SK-N-MC (cell line): Measurements from ENCODE around the gene FADS1.

Experiments
- DNase-seq: peaks from one replicate; pipeline ENCODE4 v3.0.0-alpha.2; 2011; ENCODE audit warnings: low read depth, low spot score
- H3K27ac ChIP-seq: fragments of 200-600 bp; sonication (generic); 2 replicates; pipeline ENCODE4 v1.5.1; 2016; ENCODE audit warnings: mixed run types
- H3K36me3 ChIP-seq: fragments of 200-600 bp; sonication (generic); 2 replicates; pipeline ENCODE4 v1.6.1; 2017; ENCODE audit warnings: antibody characterized with exemption, low read length, mixed read lengths; ENCODE audit not compliant: insufficient read depth
- H3K4me3 ChIP-seq: fragments of 200-600 bp; sonication (generic); 2 replicates; pipeline ENCODE4 v1.5.1; 2016
- H3K9ac ChIP-seq: fragments of 200-600 bp; sonication (generic); 2 replicates; pipeline ENCODE4 v1.8.0; 2017; ENCODE audit warnings: mixed run types, mixed read lengths; ENCODE audit not compliant: insufficient read length
- H3K9me3 ChIP-seq: fragments of 200-600 bp; sonication (generic); 2 replicates; pipeline ENCODE4 v1.6.1; 2017; ENCODE audit warnings: low read depth, mild to moderate bottlenecking, antibody characterized with exemption, low read length, moderate library complexity, mixed read lengths
- EZH2 ChIP-seq: fragments of 200-600 bp; sonication (generic); IDR thresholded peaks from one replicate; pipeline ENCODE4 v1.6.1; 2017; ENCODE audit warnings: antibody characterized with exemption
- FOXP2 ChIP-seq: optimal IDR thresholded peaks from 2 replicates; pipeline ENCODE3; 2011; ENCODE audit warnings: mild to moderate bottlenecking, moderate library complexity; ENCODE audit not compliant: insufficient read depth; ENCODE audit errors: extremely low read length, control extremely low read depth
- POLR2AphosphoS5 ChIP-seq: IDR thresholded peaks from 2 replicates; pipeline ENCODE4 v1.6.1; 2012; ENCODE audit warnings: mild to moderate bottlenecking, low read depth, low read length, borderline replicate concordance

The FADS1 gene

GRCh38 chr11:61838501-61838900 lies 21.7 kb upstream of the FADS1 start:
- peaks cover 83% of the 10 kb centered on the region for H3K36me3 ChIP-seq
- H3K9me3 ChIP-seq, result no peaks in the 10 kb centered on the region
- DNase-seq, result no peak
- TF ChIP-seq POLR2AphosphoS5, result no peak; the same call in 1 of the 2 replicates
- no peak for TF ChIP-seq FOXP2
- TF ChIP-seq EZH2, result no peak
- no peak overlapping the region for H3K4me3 ChIP-seq
- H3K27ac ChIP-seq, result no peak overlapping the region
- H3K9ac ChIP-seq, result no peak overlapping the region

GRCh38 chr11:61837411-61838005 lies 20.7 kb upstream of the FADS1 start:
- DNase-seq, result no peak
- H3K36me3 ChIP-seq, result peaks cover 73% of the 10 kb centered on the region

GRCh38 chr11:61836193-61836592 lies 19.4 kb upstream of the FADS1 start:
- no peak for DNase-seq
- Histone ChIP-seq H3K27ac (peak overlapping the region; percentile 99), H3K36me3 (peaks cover 60% of the 10 kb centered on the region), H3K9me3 (no peaks in the 10 kb centered on the region), H3K9ac (no peak overlapping the region), H3K4me3 (no peak overlapping the region)
- no peak for TF ChIP-seq POLR2AphosphoS5
- TF ChIP-seq EZH2, result no peak
- no peak for TF ChIP-seq FOXP2

More at GRCh38 chr11:61837411-61838005, 20.7 kb upstream of the FADS1 start:
- Histone ChIP-seq H3K9ac (no peak overlapping the region), H3K9me3 (no peaks in the 10 kb centered on the region), H3K27ac (peak overlapping the region; percentile 99), H3K4me3 (no peak overlapping the region)
- TF ChIP-seq FOXP2 (no peak), EZH2 (no peak), POLR2AphosphoS5 (peak; percentile 10; the same call in 1 of the 2 replicates)

GRCh38 chr11:61834278-61835048 lies 17.7 kb upstream of the FADS1 start:
- H3K9ac ChIP-seq, result peak overlapping the region; percentile 81
- TF ChIP-seq POLR2AphosphoS5 (peak; percentile 80), FOXP2 (peak; percentile 3), EZH2 (no peak)
- no peaks in the 10 kb centered on the region for H3K9me3 ChIP-seq
- peaks cover 56% of the 10 kb centered on the region for H3K36me3 ChIP-seq
- H3K27ac ChIP-seq, result peak overlapping the region; percentile 99
- peak overlapping the region; percentile 74 for H3K4me3 ChIP-seq
- peak; percentile 86 for DNase-seq

GRCh38 chr11:61833926-61834277 lies 17.1 kb upstream of the FADS1 start:
- peaks cover 52% of the 10 kb centered on the region for H3K36me3 ChIP-seq
- H3K27ac ChIP-seq, result peak overlapping the region; percentile 99
- DNase-seq, result no peak
- H3K4me3 ChIP-seq, result peak overlapping the region; percentile 74
- peak overlapping the region; percentile 55 for H3K9ac ChIP-seq
- H3K9me3 ChIP-seq, result no peaks in the 10 kb centered on the region
- TF ChIP-seq FOXP2 (peak; percentile 7), EZH2 (no peak)

- peak overlapping the region; percentile 21 for H3K9ac ChIP-seq
- peak overlapping the region; percentile 99 for H3K27ac ChIP-seq
- no peaks in the 10 kb centered on the region for H3K9me3 ChIP-seq
- peak overlapping the region; percentile 11; the same call in 1 of the 2 replicates for H3K4me3 ChIP-seq
- DNase-seq, result no peak
- peaks cover 48% of the 10 kb centered on the region for H3K36me3 ChIP-seq
- no peak; the same call in 1 of the 2 replicates for TF ChIP-seq POLR2AphosphoS5
- TF ChIP-seq FOXP2, result no peak
- TF ChIP-seq EZH2, result no peak
These were observed 16.7 kb upstream of the FADS1 start for GRCh38 chr11:61833471-61833870.

- H3K36me3 ChIP-seq, result peaks cover 41% of the 10 kb centered on the region
- no peaks in the 10 kb centered on the region for H3K9me3 ChIP-seq
- 0 out of 2 replicates have a peak overlapping the region, but pooled peaks have one; percentile 4 for H3K4me3 ChIP-seq
- TF ChIP-seq POLR2AphosphoS5, result peak; percentile 12; the same call in 1 of the 2 replicates
- no peak for TF ChIP-seq EZH2
- TF ChIP-seq FOXP2, result no peak
- H3K27ac ChIP-seq, result peak overlapping the region; percentile 99
- DNase-seq, result no peak
- no peak overlapping the region for H3K9ac ChIP-seq
These were observed 16.0 kb upstream of the FADS1 start for GRCh38 chr11:61832754-61833153.

GRCh38 chr11:61832207-61832606 lies 15.4 kb upstream of the FADS1 start:
- Histone ChIP-seq H3K9me3 (no peaks in the 10 kb centered on the region), H3K27ac (peak overlapping the region; percentile 99), H3K9ac (no peak overlapping the region), H3K4me3 (peak overlapping the region; percentile 86; the same call in 1 of the 2 replicates), H3K36me3 (peaks cover 36% of the 10 kb centered on the region)
- no peak for DNase-seq
- TF ChIP-seq FOXP2, result no peak
- TF ChIP-seq POLR2AphosphoS5, result no peak
- TF ChIP-seq EZH2, result no peak
